Limb (tissue), 2 donors: Measurements from ENCODE around the gene TBC1D2B.

Source experiments
- DNase-seq, 2 donors: peaks; one replicate each; pipeline ENCODE4 v3.0.0-alpha.2; 2016; ENCODE audit errors: extremely low spot score in 2 of 2

The TBC1D2B gene

GRCh38 chr15:78097667-78098066 is 20.2 kb upstream of the TBC1D2B start:
- DNase-seq: no peak

GRCh38 chr15:78093242-78094020 is 15.9 kb upstream of the TBC1D2B start:
- peak in 1 of 2 donors; percentile 75 for DNase-seq

- DNase-seq: no peak
Observed at GRCh38 chr15:78092261-78093041, 14.9 kb upstream of the TBC1D2B start, which contains the start of gene SH2D7. SH2D7 (plus strand) TSS chr15:78092561; CDS start chr15:78092585, 24 bp downstream.

DNA sequence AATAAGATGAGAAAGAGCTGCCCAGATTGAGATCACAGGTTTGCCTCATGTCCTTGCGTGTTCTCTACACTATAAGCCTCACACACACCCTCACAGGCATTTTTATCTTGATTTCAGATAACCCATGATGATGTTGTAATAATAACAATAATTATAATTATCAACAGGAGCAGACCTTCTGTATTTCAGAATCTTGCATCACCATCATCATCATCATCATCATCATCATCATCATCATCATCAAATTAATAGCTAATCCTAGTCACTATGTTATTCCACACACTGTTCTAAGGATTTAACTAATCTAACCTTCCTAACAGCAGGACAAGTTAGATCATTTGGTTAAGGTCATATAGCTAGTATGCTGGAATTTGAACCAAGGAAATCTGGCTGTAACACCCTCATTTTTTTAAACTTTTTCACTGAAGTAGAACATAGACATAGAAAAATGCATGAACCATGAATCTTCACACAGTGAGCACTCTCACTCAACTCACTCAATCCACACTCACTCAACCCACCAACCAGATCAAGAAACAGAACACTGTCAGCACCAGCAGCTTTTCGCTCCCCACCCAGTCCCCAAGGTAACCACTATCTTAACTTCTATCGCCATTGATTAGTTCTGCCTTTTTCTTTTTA is 13.0 kb upstream of the TBC1D2B start:
- no peak for DNase-seq

DNA sequence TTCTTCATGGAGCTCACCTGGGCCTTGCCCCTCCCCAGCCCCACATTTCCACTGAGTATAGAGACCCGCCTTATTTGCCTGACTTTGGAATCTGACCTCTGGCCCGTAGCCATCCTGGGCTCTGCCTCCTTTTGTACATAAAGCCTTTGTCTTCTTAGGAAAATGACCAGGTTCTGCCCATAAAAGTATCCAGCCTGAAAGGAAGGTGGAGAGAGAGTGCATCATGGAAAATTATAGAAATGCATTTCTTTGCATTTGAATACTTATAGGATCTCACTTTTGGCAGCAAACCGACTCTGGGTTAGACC is 11.2 kb upstream of the TBC1D2B start:
- DNase-seq: no peak

DNA sequence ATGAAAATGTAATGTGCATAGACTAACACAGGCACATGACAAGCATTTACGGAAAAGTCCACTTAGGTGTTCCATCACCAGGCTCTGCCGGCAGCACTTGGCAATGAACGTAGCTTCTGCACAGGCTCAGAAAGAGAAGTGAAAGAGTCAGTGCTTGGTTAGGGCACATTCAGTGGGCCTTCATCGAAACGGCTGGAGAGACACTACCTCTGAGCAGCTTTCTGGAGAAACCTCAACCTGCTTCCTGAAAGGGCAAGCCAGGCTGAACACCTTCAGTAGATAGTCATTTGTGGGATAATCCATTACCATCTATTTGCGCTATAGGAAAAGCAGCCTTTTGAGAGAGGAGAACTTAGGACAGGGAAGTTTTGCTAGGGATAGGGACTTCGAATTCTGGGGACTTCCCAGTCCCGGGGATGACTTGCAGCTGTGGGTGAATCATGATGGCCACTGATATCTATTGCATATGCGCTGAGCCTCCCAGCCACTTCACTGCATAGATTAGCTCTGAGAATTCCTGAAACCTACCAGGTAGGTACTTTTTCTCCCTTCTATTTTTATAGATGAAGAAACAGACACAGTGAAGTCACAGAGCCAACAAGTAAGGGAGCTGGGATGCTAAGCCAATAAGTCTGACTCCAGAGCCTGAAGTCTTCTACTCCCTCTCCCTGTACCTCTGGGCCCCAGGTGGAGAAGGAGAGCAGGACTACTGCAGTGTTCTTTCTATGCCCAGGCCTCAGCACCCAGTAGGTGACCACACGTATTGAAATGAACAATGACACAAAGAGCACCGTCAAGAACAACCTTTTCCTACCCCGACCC is 10.7 kb upstream of the TBC1D2B start:
- no peak for DNase-seq

DNA sequence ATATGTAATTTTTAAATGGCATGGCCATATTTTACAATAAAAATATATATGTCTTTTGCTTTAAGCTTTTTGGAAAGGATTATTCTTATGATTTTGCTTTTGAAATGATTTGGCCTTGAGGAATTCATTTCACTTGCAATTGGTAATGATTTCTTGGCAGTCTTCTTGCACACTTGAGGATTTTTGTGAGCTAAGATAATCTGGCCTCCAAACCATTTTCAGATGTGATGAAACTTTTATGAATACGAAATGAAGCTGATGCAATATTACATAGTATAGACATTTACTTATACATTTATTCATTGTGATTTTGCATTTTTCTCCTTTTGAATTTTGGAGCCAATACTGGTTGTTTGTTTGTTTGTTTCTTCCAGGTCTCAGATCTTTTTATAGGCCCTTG is 8.4 kb upstream of the TBC1D2B start:
- DNase-seq: no peak

DNA sequence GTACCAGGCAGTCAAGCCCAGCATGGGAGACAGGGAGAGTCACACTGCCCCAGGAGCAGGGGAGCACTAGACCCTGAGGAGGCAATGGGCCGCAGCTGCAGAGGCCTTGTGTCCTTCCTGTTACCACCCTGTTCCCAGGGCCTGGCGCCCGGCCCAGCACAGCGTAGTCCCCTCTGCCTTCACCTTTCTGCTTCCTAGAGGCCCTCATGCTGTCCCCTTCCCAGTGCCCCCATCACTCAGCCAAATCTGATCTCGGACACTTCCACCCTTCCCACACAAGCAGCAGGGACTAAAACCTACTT is 6.9 kb upstream of the TBC1D2B start:
- DNase-seq: no peak

- DNase-seq: no peak
Observed at GRCh38 chr15:78083687-78084448, 6.4 kb upstream of the TBC1D2B start.

DNA sequence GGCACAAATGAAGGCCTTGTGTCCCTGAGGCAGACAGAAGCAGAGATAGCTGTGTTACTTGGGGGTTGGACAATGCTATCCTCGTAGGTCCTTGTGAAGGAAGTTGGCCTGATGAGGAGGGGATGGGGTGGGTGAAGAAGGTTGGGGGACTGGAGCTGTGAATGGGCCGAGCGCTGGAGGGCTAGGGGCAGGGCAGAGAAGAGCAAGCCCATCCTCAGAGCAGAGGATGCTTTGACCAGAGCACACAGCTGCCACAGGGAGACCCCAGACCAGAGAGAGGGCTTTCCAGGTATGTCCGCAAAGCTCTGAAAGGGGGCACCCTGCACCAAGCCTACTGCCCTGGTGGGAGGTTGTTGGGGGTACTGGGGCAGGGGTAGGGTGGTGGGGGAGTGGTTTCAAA is 5.7 kb upstream of the TBC1D2B start:
- DNase-seq: no peak

DNA sequence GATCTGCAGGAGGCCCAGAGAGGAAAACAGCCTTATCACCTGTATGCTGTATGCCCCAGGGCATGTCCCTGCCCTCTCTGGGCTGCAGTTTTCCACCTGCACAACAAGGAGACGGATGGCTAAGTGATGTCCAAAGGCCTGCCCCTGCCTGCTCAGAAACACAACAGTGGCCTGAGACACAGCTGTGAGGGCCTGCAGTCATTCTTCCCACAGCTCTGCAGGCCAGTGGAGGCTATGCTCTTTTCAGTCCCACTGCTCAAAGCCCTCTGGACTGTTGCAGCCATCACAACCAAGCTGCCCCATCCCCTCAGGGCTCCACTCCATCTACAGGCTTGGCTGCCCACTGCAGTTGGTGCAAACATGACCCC is 5.2 kb upstream of the TBC1D2B start:
- DNase-seq: no peak

DNA sequence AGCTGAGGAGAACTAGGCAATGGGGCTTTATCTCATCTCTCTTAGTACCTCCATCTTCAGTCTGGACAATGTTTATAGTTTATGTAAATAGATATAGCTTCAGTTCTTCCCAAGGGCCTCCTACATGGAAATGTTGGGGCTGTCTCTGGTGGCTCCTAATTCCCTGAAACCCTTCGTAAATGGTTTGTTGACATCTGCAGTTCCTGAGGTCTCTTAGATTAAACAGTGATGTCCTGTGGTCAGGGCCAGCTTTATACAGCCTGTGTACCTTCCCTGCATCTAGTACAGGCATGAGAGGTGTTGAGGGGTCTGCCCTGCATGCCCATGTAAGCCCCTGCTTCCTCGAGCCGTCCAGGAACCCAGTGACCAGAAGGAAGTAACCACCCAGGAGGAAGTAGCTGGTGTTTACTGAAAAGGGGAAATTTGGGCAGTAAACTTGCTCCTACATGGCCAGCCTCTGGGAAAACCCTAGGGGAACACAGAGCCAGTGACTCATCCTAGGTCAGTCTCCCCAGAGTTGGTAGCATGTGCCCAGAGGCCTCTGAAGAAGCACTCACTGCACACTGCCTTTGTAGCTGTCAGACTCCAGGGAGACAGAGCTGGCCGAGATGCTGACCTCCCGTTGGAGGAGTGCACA is 4.7 kb upstream of the TBC1D2B start:
- no peak for DNase-seq

DNA sequence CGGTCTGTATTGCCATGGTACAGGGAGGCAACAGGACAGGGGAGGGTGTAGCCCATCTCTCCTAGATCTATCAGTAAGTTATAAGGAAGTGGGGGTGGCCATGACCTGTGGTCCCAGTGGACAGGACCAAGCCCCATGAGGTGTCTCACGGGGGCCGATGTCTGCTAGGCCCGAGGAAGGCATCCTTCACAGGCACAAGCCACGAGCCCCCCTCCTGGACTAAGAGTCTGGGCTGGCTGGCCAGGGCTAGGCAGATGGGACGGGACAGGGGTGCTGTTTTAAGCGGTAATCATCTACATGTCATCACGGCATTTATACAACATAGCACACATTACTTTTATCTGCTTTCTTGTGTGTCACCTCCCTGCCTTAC is 2.6 kb upstream of the TBC1D2B start:
- DNase-seq: no peak

GRCh38 chr15:78079298-78080087 is 2.0 kb upstream of the TBC1D2B start:
- no peak for DNase-seq

DNA sequence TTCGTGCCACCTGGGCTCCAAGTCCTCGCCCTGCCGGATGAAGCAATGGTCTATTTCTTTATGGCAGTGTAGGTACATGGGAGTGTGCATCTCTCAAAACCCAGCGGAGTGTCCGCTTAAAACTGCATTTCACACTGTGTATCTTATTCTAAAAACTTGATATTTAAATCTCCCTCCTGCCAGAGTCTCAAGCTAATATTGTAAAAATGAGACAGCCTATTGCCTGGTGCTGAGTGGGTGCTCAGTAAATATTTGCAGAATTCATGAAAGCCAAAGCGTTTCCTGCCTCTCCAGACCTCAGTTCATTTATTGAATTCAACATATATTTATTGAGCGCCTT is 330 bp upstream of the TBC1D2B start:
- DNase-seq: no peak

DNA sequence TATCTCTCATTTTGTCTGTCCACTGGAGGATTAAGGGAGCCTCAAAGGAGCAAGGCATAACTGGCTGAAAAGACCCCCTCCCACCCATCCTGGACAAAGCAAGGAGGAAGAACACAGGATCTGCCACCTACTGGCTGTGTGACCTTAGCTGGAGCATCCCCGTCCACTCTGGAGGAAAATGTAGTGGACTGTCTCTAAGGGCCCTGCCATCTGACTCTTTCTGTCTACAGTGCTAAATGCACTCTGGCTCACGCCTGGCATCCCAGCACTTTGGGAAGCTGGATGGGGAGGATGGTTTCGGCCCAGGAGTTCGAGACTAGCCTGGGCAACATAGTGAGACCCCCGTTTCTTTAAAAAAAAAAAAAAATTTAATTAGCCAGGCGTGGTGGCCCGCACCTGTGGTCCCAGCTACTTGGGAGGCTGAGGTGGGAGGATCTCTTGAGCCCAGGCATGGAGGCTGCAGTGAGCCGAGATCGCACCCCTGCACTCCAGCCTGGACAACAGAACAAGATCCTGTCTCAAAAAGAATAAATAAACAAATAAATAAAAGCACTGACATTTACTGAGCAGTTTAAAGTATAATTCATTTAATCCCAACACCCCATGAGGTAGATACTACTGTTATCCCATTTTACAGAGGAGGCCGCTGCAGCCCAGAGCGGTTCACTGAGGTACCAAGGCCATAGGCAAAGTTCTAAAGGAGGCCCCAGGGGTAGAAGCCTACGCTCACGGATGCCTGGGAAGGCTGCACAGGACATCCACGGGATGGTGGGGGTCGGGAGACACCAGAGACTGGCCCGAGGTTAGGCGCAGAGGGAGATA is 1.1 kb downstream of the TBC1D2B start:
- no peak for DNase-seq

- peak in 1 of 2 donors; percentile 64 for DNase-seq
Observed at GRCh38 chr15:78075490-78076230, 1.9 kb downstream of the TBC1D2B start.

- no peak for DNase-seq
Observed at GRCh38 chr15:78073046-78073787, 4.3 kb downstream of the TBC1D2B start.
